ENCODE results near the gene RNF38. TPM values are rescaled to one million over a fixed set of nuclear protein-coding genes. Genes with fewer than 3 reads are reported as not detected.
"Not testable (repeated sequence)": the region's sequence is repeated elsewhere in the genome, so short reads cannot be mapped to it uniquely, and the experiment has no call there.

RNF38 gene
- total RNA-seq, 2 experiments from 2014 or later, result 22.1 to 22.9 TPM

DNA sequence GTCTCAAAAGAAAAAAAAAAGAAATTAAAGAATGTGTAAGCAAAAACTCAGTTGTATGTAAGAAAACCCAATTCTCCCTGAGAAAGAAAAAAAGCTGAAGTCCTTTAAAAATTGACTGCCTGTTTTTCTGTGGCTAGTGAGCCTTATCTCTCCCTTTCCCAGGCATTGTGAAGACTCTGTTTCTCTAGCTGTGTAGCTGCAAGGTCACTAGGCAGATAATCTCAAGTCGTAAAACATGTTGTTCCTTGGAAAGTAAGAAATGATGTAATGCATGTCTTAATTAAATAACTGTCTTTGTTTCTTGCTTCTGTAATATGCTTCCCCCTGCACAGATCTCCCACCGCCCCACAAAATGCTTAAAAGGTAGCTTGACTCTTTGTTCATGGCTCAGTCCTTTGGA lies 95.7 kb downstream of the RNF38 start:
- H3K36me3 Mint-ChIP-seq (ENCODE audit: low read depth); CTCF ChIA-PET; H3K4me3 Mint-ChIP-seq; H3K27me3 Mint-ChIP-seq (ENCODE audit: low read depth); H3K27ac Mint-ChIP-seq; DNase-seq; H3K9me3 Mint-ChIP-seq; intact Hi-C loops (cut with micrococcal nuclease): not testable (repeated sequence)
- H3K4me1 Mint-ChIP-seq (ENCODE audit: low read depth), result peaks cover 11% of the 10 kb centered on the region

DNA sequence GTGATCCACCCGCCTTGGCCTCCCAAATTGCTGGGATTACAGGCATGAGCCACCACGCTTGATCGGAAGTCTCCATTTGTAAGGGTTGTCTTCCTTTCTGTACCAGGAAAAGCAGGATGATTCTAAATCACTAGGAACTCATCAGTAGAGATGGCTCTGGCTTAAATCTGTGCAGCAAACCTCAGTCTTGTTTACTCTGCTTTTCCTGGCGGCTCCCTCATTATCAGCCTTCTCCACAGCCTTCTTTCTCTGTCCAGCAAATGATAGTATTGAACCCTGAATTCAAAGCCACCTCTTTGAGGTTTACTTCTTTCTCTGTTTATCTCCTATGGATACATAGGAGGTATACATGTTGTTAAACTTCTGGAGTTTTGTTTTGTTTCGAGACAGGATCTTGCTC lies 98.8 kb downstream of the RNF38 start:
- intact Hi-C loops (cut with micrococcal nuclease), result no loop called here
- Mint-ChIP-seq H3K27me3 (ENCODE audit: low read depth) (no peaks in the 10 kb centered on the region), H3K4me3 (no peak overlapping the region), H3K9me3 (no peaks in the 10 kb centered on the region), H3K4me1 (ENCODE audit: low read depth) (peaks cover 3% of the 10 kb centered on the region), H3K27ac (no peak overlapping the region), H3K36me3 (ENCODE audit: low read depth) (peaks cover 1% of the 10 kb centered on the region)
- CTCF ChIA-PET, result interaction anchor here (0.8 kb wide), 1 partner anchor 28 kb away, joined by 4 read pairs; no protein-coding TSS in a partner anchor
- DNase-seq, result no peak

GRCh38 chr9:36298566-36298965 lies 101.5 kb downstream of the RNF38 start:
- H3K4me1 Mint-ChIP-seq (ENCODE audit: low read depth), result no peaks in the 10 kb centered on the region
- no peak overlapping the region for H3K4me3 Mint-ChIP-seq
- no peak for DNase-seq
- no peaks in the 10 kb centered on the region for H3K27me3 Mint-ChIP-seq (ENCODE audit: low read depth)
- no peak overlapping the region for H3K27ac Mint-ChIP-seq
- intact Hi-C loops (cut with micrococcal nuclease), result no loop called here
- H3K36me3 Mint-ChIP-seq (ENCODE audit: low read depth), result peaks cover 1% of the 10 kb centered on the region
- H3K9me3 Mint-ChIP-seq, result no peaks in the 10 kb centered on the region
- CTCF ChIA-PET, result no interaction called here

DNA sequence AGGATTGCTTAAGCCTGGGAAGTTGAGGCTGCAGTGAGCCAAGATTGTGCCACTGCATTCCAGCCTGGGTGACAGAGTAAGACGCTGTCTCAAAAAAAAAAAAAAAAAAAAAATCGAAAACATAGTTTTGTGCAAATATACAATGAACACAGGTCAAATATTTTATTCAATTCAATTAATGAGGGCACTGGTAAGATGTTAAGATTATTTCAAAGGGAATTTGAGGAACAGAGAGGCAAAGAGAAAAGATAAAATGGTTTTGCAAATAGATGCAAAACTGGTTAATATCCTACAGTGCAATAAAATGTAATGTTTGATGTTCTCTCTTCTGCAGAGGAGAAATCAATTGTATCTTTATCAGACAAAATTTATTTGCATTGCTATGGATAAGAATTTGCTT lies 102.3 kb downstream of the RNF38 start:
- Mint-ChIP-seq H3K27me3 (ENCODE audit: low read depth) (no peaks in the 10 kb centered on the region), H3K4me1 (ENCODE audit: low read depth) (no peaks in the 10 kb centered on the region), H3K27ac (no peak overlapping the region), H3K9me3 (no peaks in the 10 kb centered on the region), H3K4me3 (no peak overlapping the region), H3K36me3 (ENCODE audit: low read depth) (peaks cover 1% of the 10 kb centered on the region)
- CTCF ChIA-PET, result no interaction called here
- intact Hi-C loops (cut with micrococcal nuclease), result no loop called here
- no peak for DNase-seq

- H3K9me3 Mint-ChIP-seq; DNase-seq; H3K4me1 Mint-ChIP-seq (ENCODE audit: low read depth); intact Hi-C loops (cut with micrococcal nuclease); H3K27ac Mint-ChIP-seq; H3K27me3 Mint-ChIP-seq (ENCODE audit: low read depth); H3K36me3 Mint-ChIP-seq (ENCODE audit: low read depth); H3K4me3 Mint-ChIP-seq: not testable (repeated sequence)
- CTCF ChIA-PET, result interaction anchor here (0.7 to 1.5 kb wide), 2 partner anchors 15 to 35 kb away, joined by 4 to 7 read pairs; no protein-coding TSS in a partner anchor
Measured at GRCh38 chr9:36294996-36295395, 105.1 kb downstream of the RNF38 start.

GRCh38 chr9:36293918-36294317 lies 106.2 kb downstream of the RNF38 start:
- H3K27ac Mint-ChIP-seq, result no peak overlapping the region

GRCh38 chr9:36293171-36293570 lies 106.9 kb downstream of the RNF38 start:
- Mint-ChIP-seq H3K36me3 (ENCODE audit: low read depth) (no peaks in the 10 kb centered on the region), H3K27me3 (ENCODE audit: low read depth) (no peaks in the 10 kb centered on the region), H3K27ac (no peak overlapping the region), H3K4me1 (ENCODE audit: low read depth) (no peaks in the 10 kb centered on the region), H3K9me3 (no peaks in the 10 kb centered on the region), H3K4me3 (no peak overlapping the region)
- DNase-seq, result no peak
- CTCF ChIA-PET, result no interaction called here
- intact Hi-C loops (cut with micrococcal nuclease), result no loop called here

More at GRCh38 chr9:36293918-36294317, 106.2 kb downstream of the RNF38 start:
- Mint-ChIP-seq H3K9me3 (no peaks in the 10 kb centered on the region), H3K4me1 (ENCODE audit: low read depth) (no peaks in the 10 kb centered on the region), H3K4me3 (no peak overlapping the region), H3K36me3 (ENCODE audit: low read depth) (no peaks in the 10 kb centered on the region), H3K27me3 (ENCODE audit: low read depth) (no peaks in the 10 kb centered on the region)
- intact Hi-C loops (cut with micrococcal nuclease), result no loop called here
- no peak for DNase-seq
- CTCF ChIA-PET, result interaction anchor here (0.6 to 1.5 kb wide), 2 partner anchors 36 to 981 kb away, joined by 5 to 7 read pairs; no protein-coding TSS in a partner anchor

DNA sequence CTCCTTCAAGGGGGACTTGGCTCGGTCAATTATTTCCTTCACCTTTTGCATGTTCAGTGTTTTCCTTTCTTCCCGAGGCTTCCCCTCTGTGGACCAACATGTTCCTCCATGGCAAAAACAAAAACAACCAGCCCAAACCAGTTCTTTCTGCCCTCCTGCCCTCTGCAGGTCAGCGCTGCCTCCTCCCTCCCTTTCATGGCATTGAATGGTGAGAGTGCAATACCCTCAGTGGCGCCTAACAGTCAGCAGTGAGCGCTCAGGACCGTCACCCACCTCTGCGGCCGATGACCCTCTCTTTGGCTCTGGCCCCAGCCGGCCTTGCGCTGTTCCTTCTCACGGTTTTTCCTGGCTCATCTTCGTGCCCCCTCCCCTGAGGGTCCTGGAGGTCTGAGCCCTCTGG lies 107.4 kb downstream of the RNF38 start:
- no peaks in the 10 kb centered on the region for H3K27me3 Mint-ChIP-seq (ENCODE audit: low read depth)
- no peaks in the 10 kb centered on the region for H3K4me1 Mint-ChIP-seq (ENCODE audit: low read depth)
- no peaks in the 10 kb centered on the region for H3K36me3 Mint-ChIP-seq (ENCODE audit: low read depth)
- intact Hi-C loops (cut with micrococcal nuclease), result no loop called here
- H3K27ac Mint-ChIP-seq, result no peak overlapping the region
- no peak overlapping the region for H3K4me3 Mint-ChIP-seq
- CTCF ChIA-PET, result interaction anchor here (1.6 kb wide), 1 partner anchor 282 kb away, joined by 3 read pairs; no protein-coding TSS in a partner anchor
- no peaks in the 10 kb centered on the region for H3K9me3 Mint-ChIP-seq
- no peak for DNase-seq

- Mint-ChIP-seq H3K36me3 (ENCODE audit: low read depth) (no peaks in the 10 kb centered on the region), H3K4me3 (no peak overlapping the region), H3K27me3 (ENCODE audit: low read depth) (no peaks in the 10 kb centered on the region), H3K27ac (no peak overlapping the region), H3K4me1 (ENCODE audit: low read depth) (no peaks in the 10 kb centered on the region), H3K9me3 (no peaks in the 10 kb centered on the region)
- intact Hi-C loops (cut with micrococcal nuclease), result no loop called here
- no peak for DNase-seq
- CTCF ChIA-PET, result interaction anchor here (0.5 to 1.6 kb wide), 3 partner anchors 43 to 280 kb away, joined by 3 read pairs; no protein-coding TSS in a partner anchor
Measured at GRCh38 chr9:36290996-36291395, 109.1 kb downstream of the RNF38 start.

GRCh38 chr9:36289836-36290435 lies 110.1 kb downstream of the RNF38 start:
- Mint-ChIP-seq H3K9me3 (no peaks in the 10 kb centered on the region), H3K4me1 (ENCODE audit: low read depth) (no peaks in the 10 kb centered on the region), H3K36me3 (ENCODE audit: low read depth) (no peaks in the 10 kb centered on the region), H3K27me3 (ENCODE audit: low read depth) (no peaks in the 10 kb centered on the region), H3K4me3 (no peak overlapping the region), H3K27ac (no peak overlapping the region)
- no peak for DNase-seq
- CTCF ChIA-PET, result no interaction called here
- intact Hi-C loops (cut with micrococcal nuclease), result no loop called here

GRCh38 chr9:36288070-36288469 lies 112.0 kb downstream of the RNF38 start:
- H3K27ac Mint-ChIP-seq, result no peak overlapping the region
- intact Hi-C loops (cut with micrococcal nuclease), result no loop called here

More at GRCh38 chr9:36288070-36288469, 112.0 kb downstream of the RNF38 start:
- Mint-ChIP-seq H3K4me1 (ENCODE audit: low read depth) (no peaks in the 10 kb centered on the region), H3K36me3 (ENCODE audit: low read depth) (no peaks in the 10 kb centered on the region), H3K27me3 (ENCODE audit: low read depth) (no peaks in the 10 kb centered on the region), H3K4me3 (no peak overlapping the region), H3K9me3 (no peaks in the 10 kb centered on the region)
- no peak for DNase-seq
- CTCF ChIA-PET, result interaction anchor here (0.6 to 1.7 kb wide), 3 partner anchors 186 to 1156 kb away, joined by 3 read pairs; no protein-coding TSS in a partner anchor

Data from activated naive CD4-positive, alpha-beta T cell treated with anti-CD3 and anti-CD28 coated beads for 36 hours (primary cell).